ENCODE data around the gene OR51A7.
"Not testable (repeated sequence)": the region's sequence is repeated elsewhere in the genome, so short reads cannot be mapped to it uniquely, and the experiment has no call there.

GRCh38 chr11:4854286-4854685 lies 49.3 kb upstream of the OR51A7 start:
- not testable (repeated sequence) for TF ChIP-seq CTCF (IDR thresholded peaks at IDR 0.05); EZH2 (IDR thresholded peaks at IDR 0.05; ENCODE audit: borderline replicate concordance, insufficient read depth, low read depth, low read length, poor library complexity, severe bottlenecking)

All from B cell (primary cell).